Transverse colon (tissue), 4 donors: Measurements from ENCODE around the gene PDE3B. TPM values are rescaled to one million over a fixed set of nuclear protein-coding genes. Genes with fewer than 3 reads are reported as not detected.
A peak's percentile ranks its signal among the peaks of the same experiment; 100 is the strongest.
"Not testable (repeated sequence)": the region's sequence is repeated elsewhere in the genome, so short reads cannot be mapped to it uniquely, and the experiment has no call there.

Source experiments
- DNase-seq: peaks from one replicate; pipeline ENCODE4 v3.0.0-alpha.2; 2019
- H3K27ac ChIP-seq, 4 donors: fragments of 200-600 bp; sonication (generic); 2 replicates each; pipeline ENCODE4 v1.5.1; 2016 to 2018; ENCODE audit warnings: inconsistent platforms in 4 of 4
- H3K27me3 ChIP-seq: fragments of 200-600 bp; sonication (generic); 2 replicates; pipeline ENCODE4 v1.5.1; 2017; ENCODE audit warnings: inconsistent platforms
- H3K36me3 ChIP-seq, 4 donors: fragments of 200-600 bp; sonication (generic); 2 replicates each; pipeline ENCODE4 v1.5.1; 2017 to 2019; ENCODE audit warnings: inconsistent platforms in 4 of 4
- H3K4me1 ChIP-seq, 4 donors: fragments of 200-600 bp; sonication (generic); 2 replicates each; pipeline ENCODE4 v1.5.1; 2017 to 2020; ENCODE audit warnings: inconsistent platforms in 4 of 4
- H3K4me3 ChIP-seq, 4 donors: fragments of 200-600 bp; sonication (generic); 1 replicate in 1 of 4; 2 replicates in 3 of 4; pipeline versions ENCODE4 v1.5.1 to v1.6.1; 2017 to 2019; ENCODE audit warnings: inconsistent platforms in 4 of 4
- H3K9me3 ChIP-seq, 2 donors: fragments of 200-600 bp; sonication (generic); 2 replicates each; pipeline ENCODE4 v1.5.1; 2017 to 2019; ENCODE audit warnings: inconsistent platforms in 2 of 2
- CTCF ChIP-seq, 5 experiments: fragments of 200-600 bp in 3 of 5; fragments of 450-650 bp in 2 of 5; sonication (generic) in 3 of 5; IDR thresholded peaks; 1 replicate in 2 of 5; 2 replicates in 3 of 5; pipeline ENCODE4 v1.5.1; 2016 to 2017; ENCODE audit warnings: antibody characterized with exemption in 5 of 5, inconsistent platforms in 3 of 5, mild to moderate bottlenecking in 2 of 5, moderate library complexity in 1 of 5
- EP300 ChIP-seq: sonication (generic); formaldehyde crosslinking; IDR thresholded peaks from one replicate; pipeline ENCODE4 v1.6.1; 2017; ENCODE audit warnings: antibody characterized with exemption, low read depth
- POLR2A ChIP-seq: fragments of 450-650 bp; IDR thresholded peaks from one replicate; pipeline ENCODE4 v1.6.1; 2016; ENCODE audit warnings: antibody characterized with exemption, mild to moderate bottlenecking, moderate library complexity
- POLR2AphosphoS5 ChIP-seq, 3 donors: sonication (generic); formaldehyde crosslinking; IDR thresholded peaks; one replicate each; pipeline ENCODE4 v1.6.1; 2016; ENCODE audit warnings: antibody characterized with exemption in 3 of 3
- WGBS, 2 donors: methylation state at CpG; one replicate each; pipeline ENCODE4 v1.1.5; 2018; ENCODE audit warnings: low coverage in 1 of 2; 5-methylcytosine and 5-hydroxymethylcytosine counted together
- in situ Hi-C, 4 donors: fragments of 200-750 bp; cut with MboI; loops; one replicate each; pipeline versions ENCODE4 v1.15.0 to v1.15.1; 2017; ENCODE audit warnings: low sequenced_read_pairs in 3 of 4, low pct_ligation_motif_present in 1 of 4, low pct_unique_long_range_greater_than_20kb in 1 of 4
- intact Hi-C: fragments of 100-400 bp; cut with DNase I; formaldehyde crosslinking; loops from one replicate; pipeline ENCODE4 v1.15.1; 2023; ENCODE audit warnings: low total_unique reads
- total RNA-seq, 4 donors: library from RNA; depleted of rRNA; stranded (reverse); fragments of >200 nt; gene quantifications; one replicate each; pipeline ENCODE4 v1.1.0, GENCODE V29; 2016

PDE3B gene
- total RNA-seq, 4 donors from 2014 or later = 48.1 to 91.1 (median 66.1) TPM

- WGBS, 2 donors = 92 to 100% methylated on average over 1 of the region's 1 CpG
- H3K27ac ChIP-seq = no peak overlapping the region
- H3K4me1 ChIP-seq = peaks cover 0 to 25% (median 8%) of the 10 kb centered on the region in 4 donors
- in situ Hi-C loops = no loop called here
- H3K4me3 ChIP-seq = no peak overlapping the region
- no peaks in the 10 kb centered on the region for H3K36me3 ChIP-seq
- no peaks in the 10 kb centered on the region for H3K27me3 ChIP-seq
- intact Hi-C loops = no loop called here
- no peak for TF ChIP-seq EP300
- no peak for DNase-seq
- H3K9me3 ChIP-seq = peaks cover 16 to 19% of the 10 kb centered on the region in 2 donors
Measured at GRCh38 chr11:14703731-14704130, 60.1 kb downstream of the PDE3B start.

GRCh38 chr11:14705067-14705466, 61.5 kb downstream of the PDE3B start:
- Histone ChIP-seq H3K4me3 (no peak overlapping the region), H3K36me3 (no peaks in the 10 kb centered on the region), H3K4me1 (peaks cover 0 to 15% (median 2%) of the 10 kb centered on the region in 4 donors), H3K27me3 (no peaks in the 10 kb centered on the region), H3K27ac (no peak overlapping the region), H3K9me3 (peaks cover 16 to 24% of the 10 kb centered on the region in 2 donors)
- no peak for DNase-seq
- intact Hi-C loops (no loop called here), in situ Hi-C loops (no loop called here)
- 82 to 100% methylated on average over 2 of the region's 2 CpGs for WGBS, 2 donors
- no peak for TF ChIP-seq POLR2A
- no peak for TF ChIP-seq POLR2AphosphoS5 (IDR thresholded peaks at IDR 0.05)
- TF ChIP-seq EP300 = no peak
- TF ChIP-seq CTCF (IDR thresholded peaks at IDR 0.05) = no peak

GRCh38 chr11:14713496-14714244, 70.1 kb downstream of the PDE3B start:
- no peak overlapping the region for H3K27ac ChIP-seq
- no peaks in the 10 kb centered on the region for H3K36me3 ChIP-seq
- no peak for DNase-seq
- H3K4me1 ChIP-seq = no peaks in the 10 kb centered on the region
- peaks cover 0 to 5% of the 10 kb centered on the region in 2 donors for H3K9me3 ChIP-seq
- WGBS, 2 donors = 64 to 71% methylated on average over 4 of the region's 4 CpGs
- intact Hi-C loops (no loop called here), in situ Hi-C loops (no loop called here)
- TF ChIP-seq CTCF (IDR thresholded peaks at IDR 0.05) (no peak), POLR2A (no peak), POLR2AphosphoS5 (IDR thresholded peaks at IDR 0.05) (no peak), EP300 (no peak)
- no peak overlapping the region for H3K4me3 ChIP-seq
- no peaks in the 10 kb centered on the region for H3K27me3 ChIP-seq

- in situ Hi-C loops, H3K36me3 ChIP-seq, intact Hi-C loops, H3K4me3 ChIP-seq, H3K9me3 ChIP-seq, DNase-seq, H3K27me3 ChIP-seq, H3K4me1 ChIP-seq, H3K27ac ChIP-seq: not testable (repeated sequence)
- 83 to 94% methylated on average over 2 to 7 of the region's 11 CpGs for WGBS, 2 donors
Measured at GRCh38 chr11:14715669-14716068, 72.1 kb downstream of the PDE3B start.

GRCh38 chr11:14722496-14722895, 78.9 kb downstream of the PDE3B start:
- in situ Hi-C loops (no loop called here), intact Hi-C loops (loop anchor here (5.0 kb wide), 1 partner anchor 50 kb away; no protein-coding TSS in a partner anchor)
- 70 to 73% methylated on average over 4 of the region's 4 CpGs for WGBS, 2 donors
- Histone ChIP-seq H3K4me3 (no peak overlapping the region), H3K27me3 (no peaks in the 10 kb centered on the region), H3K27ac (peak overlapping the region in 1 of 4 donors; percentile 7), H3K36me3 (no peaks in the 10 kb centered on the region), H3K9me3 (no peaks in the 10 kb centered on the region), H3K4me1 (peaks cover 0 to 2% (median 0%) of the 10 kb centered on the region in 4 donors)
- TF ChIP-seq POLR2A (no peak), EP300 (no peak), CTCF (IDR thresholded peaks at IDR 0.05) (no peak), POLR2AphosphoS5 (IDR thresholded peaks at IDR 0.05) (no peak)
- no peak for DNase-seq
